GM10847 (cell line): ENCODE results near the gene ADRA2C.

ENCODE experiments used
- POLR2A ChIP-seq: IDR thresholded peaks from 2 replicates; pipeline ENCODE4 v1.6.1; 2011; ENCODE audit not compliant: insufficient read length; ENCODE audit errors: extremely low read depth

The ADRA2C gene

DNA sequence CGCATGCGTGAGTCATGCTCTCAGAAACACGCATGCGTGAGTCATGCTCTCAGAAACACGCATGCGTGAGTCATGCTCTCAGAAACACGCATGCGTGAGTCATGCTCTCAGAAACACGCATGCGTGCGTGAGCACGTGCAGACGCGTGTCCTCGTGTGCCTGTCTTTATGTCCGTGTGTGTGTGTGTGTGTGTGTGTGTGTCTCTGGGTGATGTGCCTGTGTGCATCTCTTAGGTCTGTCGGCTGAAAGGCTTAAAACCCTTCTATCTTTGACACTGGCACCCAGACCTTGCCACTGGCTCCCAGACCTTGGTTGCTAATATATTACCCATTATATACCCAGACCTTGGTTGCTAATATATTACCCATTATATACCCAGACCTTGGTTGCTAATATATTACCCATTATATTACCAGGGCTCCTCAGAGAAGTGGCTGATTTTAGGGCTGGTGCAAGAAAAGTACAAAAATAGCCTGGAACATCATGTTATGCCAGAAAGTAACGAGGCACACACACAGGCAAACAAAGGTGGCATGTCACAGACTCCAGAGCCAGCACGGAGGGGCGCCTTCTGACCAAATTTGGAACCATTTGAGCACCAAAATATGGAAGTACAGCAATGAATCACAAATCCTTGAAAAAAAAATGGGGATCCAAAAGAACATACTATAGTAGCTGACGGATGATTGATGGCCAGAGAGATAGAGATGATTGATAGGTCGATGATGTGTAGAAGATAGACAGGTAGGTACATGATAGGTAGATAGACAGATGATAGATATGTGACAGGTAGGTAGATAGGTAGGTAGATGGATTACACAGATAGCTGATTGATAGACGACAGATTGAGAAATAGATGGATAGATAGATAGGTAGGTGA is 19.2 kb upstream of the ADRA2C start:
- TF ChIP-seq POLR2A: no peak

- no peak for TF ChIP-seq POLR2A
Observed at GRCh38 chr4:3747581-3747904, 18.6 kb upstream of the ADRA2C start.

- no peak for TF ChIP-seq POLR2A
Observed at GRCh38 chr4:3748136-3748898, 17.9 kb upstream of the ADRA2C start.

- TF ChIP-seq POLR2A: no peak
Observed at GRCh38 chr4:3749081-3749480, 17.1 kb upstream of the ADRA2C start.

DNA sequence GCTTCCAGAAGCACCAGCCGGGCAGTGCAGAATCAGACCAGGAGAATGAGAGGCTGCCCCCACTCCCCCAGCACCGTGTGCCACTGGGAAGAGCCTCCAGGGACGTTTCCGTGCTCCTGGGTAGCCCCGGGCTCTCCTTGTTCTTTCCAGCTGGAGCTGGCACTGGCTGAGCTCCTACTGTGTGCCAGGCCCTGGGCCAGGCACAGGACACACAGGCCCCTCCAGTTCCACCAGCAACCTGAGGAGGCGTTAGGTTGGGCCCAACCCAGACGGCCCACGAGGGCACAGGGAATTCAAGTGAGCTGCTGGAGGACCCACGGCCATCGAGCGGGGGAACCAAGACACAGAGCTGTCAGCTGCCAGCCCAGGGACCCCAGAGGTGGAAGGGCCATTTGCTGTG is 15.9 kb upstream of the ADRA2C start:
- no peak for TF ChIP-seq POLR2A

- TF ChIP-seq POLR2A: no peak
Observed at GRCh38 chr4:3752022-3752421, 14.2 kb upstream of the ADRA2C start.

- TF ChIP-seq POLR2A: no peak
Observed at GRCh38 chr4:3753726-3754412, 12.3 kb upstream of the ADRA2C start.

DNA sequence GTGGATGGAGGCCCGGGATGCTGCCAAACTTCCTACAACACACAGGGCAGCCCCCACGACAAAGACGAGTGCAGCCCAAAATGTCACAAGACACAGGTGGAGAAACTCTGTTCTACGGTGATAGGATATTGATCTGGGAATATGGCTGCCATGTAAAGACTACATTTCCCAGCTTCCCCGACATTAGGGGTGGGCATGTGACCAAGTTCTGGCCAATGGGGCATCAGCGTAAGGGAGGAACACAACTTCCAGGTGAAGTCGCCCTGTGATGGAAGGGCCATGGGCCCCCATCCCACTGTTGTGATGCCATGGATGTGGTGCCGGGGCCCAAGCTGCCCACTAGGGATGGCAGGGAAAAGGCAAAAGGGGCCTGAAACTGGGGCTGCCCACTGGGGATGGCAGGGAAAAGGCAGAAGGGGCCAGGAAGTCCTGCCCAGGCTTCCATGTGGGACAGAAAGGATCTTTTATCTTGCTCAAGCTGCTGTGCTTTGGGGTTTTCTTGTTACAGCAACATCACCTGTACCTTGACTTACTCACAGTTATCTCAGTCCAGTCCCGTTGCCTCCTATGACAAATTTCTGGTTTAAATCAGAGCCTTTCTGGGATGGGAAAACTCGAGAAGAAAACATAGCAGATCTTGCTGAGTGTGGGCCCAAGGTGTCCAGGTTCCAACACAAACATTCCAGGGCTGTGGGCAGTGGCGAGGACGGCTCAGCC is 9.7 kb upstream of the ADRA2C start:
- TF ChIP-seq POLR2A: no peak

DNA sequence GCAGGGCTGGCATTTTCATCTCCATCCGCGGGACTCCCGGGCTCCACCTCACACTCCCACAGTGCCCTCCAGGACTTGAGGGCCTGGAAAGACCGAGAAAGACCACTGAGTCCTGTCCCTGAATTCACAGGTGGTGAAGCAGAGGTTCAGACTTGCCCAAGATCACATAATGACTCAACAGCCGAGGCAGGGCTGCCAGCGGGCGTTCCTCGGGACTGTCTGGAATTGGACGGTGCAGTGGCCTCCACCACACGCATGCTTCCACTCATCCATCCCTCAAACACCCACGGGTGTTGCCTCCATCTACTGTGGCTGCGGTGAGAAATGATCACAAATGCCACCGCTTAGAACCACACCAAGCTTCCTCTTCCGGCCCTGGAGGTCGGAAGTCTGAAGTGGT is 6.9 kb upstream of the ADRA2C start:
- no peak for TF ChIP-seq POLR2A

DNA sequence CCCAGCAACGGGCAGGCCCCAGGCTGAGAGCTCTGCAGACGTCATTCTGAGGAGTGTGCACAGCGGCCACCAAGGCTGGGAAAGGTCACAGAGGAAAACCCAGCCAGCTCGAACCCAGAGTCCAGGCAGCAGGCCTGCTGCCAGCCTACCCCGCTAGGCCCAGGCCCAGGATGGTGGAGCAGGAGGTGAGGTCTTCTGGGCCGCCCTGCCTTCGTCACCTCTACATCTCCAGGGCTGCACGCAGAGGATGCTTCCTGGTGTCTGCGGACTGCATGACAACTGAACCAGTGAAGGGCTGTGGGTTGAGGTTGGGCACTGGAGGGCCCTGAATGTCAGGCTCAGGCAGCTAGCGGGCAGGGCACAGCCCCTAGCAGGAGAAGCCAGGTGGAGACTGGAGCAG is 5.8 kb upstream of the ADRA2C start:
- TF ChIP-seq POLR2A: no peak

GRCh38 chr4:3760841-3761240 is 5.3 kb upstream of the ADRA2C start:
- no peak for TF ChIP-seq POLR2A

GRCh38 chr4:3762264-3762663 is 3.9 kb upstream of the ADRA2C start:
- TF ChIP-seq POLR2A: no peak

DNA sequence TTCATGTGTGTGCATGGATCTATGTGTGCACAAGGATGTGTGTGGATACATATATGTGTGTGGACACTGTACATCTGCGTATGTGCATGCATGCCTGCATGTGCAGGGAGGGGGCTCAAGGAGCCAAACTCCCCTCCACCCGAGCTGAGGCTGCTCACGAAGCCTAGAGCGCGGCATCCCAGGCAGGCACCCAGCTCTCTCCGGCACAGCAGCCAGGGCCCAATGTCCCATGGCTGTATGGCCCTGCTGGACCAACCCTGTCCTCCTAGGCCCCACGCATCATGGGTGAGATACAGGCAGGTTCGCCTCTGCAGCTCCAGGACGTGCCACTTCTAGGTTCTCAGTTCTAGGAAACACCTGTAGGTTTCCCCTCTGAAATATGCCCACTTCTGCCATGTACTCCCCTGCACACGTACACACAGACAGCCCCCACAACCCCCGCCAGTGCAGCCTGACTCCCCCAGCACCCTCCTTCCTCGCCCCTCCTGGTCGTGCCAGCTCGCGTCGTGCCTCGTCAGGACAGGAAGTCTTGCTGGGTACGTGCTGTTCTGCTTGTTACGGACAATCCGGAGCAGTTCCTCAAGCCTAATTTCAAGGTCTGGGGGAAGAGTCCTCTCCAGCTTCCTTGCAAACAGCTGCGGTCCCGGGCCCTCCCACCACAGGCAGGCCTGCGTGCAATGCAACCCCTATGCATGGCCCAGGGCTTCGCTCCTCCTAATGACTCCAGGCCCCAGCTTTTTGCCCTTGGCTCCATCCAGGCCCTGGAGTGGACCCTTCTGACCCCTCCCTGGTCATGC is 3.2 kb upstream of the ADRA2C start:
- TF ChIP-seq POLR2A: no peak

DNA sequence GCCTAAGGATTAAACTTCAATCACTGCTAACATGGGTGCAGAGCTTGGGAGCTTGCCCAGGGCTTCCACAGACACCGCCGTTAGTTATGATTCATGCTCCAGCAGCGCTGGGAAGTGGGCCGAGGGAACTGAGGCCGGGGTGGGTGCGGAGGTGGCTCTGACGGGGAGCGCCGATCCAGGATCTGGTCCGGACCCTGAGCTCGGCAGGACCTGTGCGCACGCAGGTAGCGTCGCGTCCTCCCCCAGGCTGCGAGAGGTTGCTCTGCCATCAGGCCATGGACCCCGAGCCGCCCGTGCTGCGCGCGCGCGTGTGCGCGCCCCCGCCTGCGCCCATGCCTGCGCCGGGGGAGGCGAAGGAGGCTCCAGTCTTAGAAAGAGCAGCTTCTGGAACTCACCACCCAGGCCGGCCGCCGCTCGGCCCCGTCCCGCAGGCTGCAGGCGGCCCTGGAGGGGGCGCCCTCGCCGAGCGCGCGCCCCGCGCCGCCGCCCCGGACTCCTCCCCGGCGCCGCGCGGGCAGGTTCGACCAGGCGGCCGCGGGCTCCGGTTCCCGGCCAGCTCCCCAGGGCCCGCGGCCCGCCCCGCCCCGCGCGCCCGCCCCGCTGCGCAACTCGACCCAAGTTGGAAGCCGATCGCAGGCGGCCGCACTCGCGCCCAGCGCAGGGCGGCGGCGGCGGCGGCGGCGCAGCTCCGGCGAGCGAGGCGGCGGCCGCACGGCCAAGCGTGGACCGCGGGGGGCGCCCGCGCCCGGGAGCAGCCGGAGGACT is 732 bp upstream of the ADRA2C start:
- TF ChIP-seq POLR2A: no peak
